Small intestine (tissue), 16 donors: Measurements from ENCODE around the gene VSTM2L. TPM values are rescaled to one million over a fixed set of nuclear protein-coding genes. Genes with fewer than 3 reads are reported as not detected.
"Not testable (repeated sequence)": the region's sequence is repeated elsewhere in the genome, so short reads cannot be mapped to it uniquely, and the experiment has no call there.

Experiments
- DNase-seq, 2 donors: peaks; one replicate each; pipeline versions ENCODE4 v3.0.0 to v3.0.0-alpha.2; 2013
- FAIRE-seq: peaks from 2 replicates; lab custom pipeline; 2012; peaks lifted over from hg19 to GRCh38; lab: Jason Lieb, UNC
- H3K27ac ChIP-seq, 3 donors: one replicate each; pipeline ENCODE4 v1.5.1; 2013; ENCODE audit warnings: low read length in 2 of 3, mild to moderate bottlenecking in 2 of 3, control low read depth in 1 of 3, inconsistent platforms in 1 of 3, low read depth in 1 of 3, moderate library complexity in 1 of 3
- H3K27me3 ChIP-seq, 3 donors: one replicate each; pipeline ENCODE4 v1.6.1; 2013; ENCODE audit warnings: low read length in 3 of 3, inconsistent platforms in 1 of 3; ENCODE audit not compliant: control insufficient read depth in 3 of 3, insufficient read depth in 3 of 3
- H3K36me3 ChIP-seq, 3 donors: one replicate each; pipeline ENCODE4 v1.6.1; 2013; ENCODE audit warnings: low read length in 3 of 3, inconsistent platforms in 1 of 3, low read depth in 1 of 3, mild to moderate bottlenecking in 1 of 3, moderate library complexity in 1 of 3; ENCODE audit not compliant: control insufficient read depth in 3 of 3, insufficient read depth in 2 of 3
- H3K4me1 ChIP-seq, 3 donors: one replicate each; pipeline ENCODE4 v1.6.1; 2013; ENCODE audit warnings: low read length in 2 of 3, inconsistent platforms in 1 of 3, low read depth in 1 of 3, mild to moderate bottlenecking in 1 of 3, moderate library complexity in 1 of 3; ENCODE audit not compliant: control insufficient read depth in 3 of 3, insufficient read depth in 2 of 3
- H3K4me3 ChIP-seq, 3 donors: one replicate each; pipeline ENCODE4 v1.5.1; 2013; ENCODE audit warnings: low read length in 3 of 3, control low read depth in 1 of 3, inconsistent platforms in 1 of 3, low read depth in 1 of 3, mild to moderate bottlenecking in 1 of 3, moderate library complexity in 1 of 3
- H3K9me3 ChIP-seq, 2 donors: one replicate each; pipeline ENCODE4 v1.6.1; 2013; ENCODE audit warnings: low read depth in 1 of 2, low read length in 1 of 2; ENCODE audit not compliant: control insufficient read depth in 2 of 2, insufficient read depth in 1 of 2
- WGBS, 3 donors: extraction: QIAGEN DNeasy Blood & Tissue Kit; methylation state at CpG; one replicate each; pipeline ENCODE4 v1.1.7; 2013; 5-methylcytosine and 5-hydroxymethylcytosine counted together
- long read RNA-seq, 10 donors: transcript quantifications; one replicate each; lab custom pipeline, GENCODE V29; 2026
- polyA plus RNA-seq, 4 donors: library from polyadenylated mRNA; stranded (reverse) in 3 of 4; unstranded in 1 of 4; fragments of 200-250 nt in 3 of 4; fragments of 120-200 nt in 1 of 4; gene quantifications; one replicate each; pipeline versions ENCODE4 v1.2.1 to v1.2.3, GENCODE V29; 2013
- donor health status: healthy with polysubstance abuse.
- donor health status: control.
- donor health status: control.
- donor health status: Bipolar disorder and iron deficiency.
- donor health status: healthy.

The VSTM2L gene
- 10 to 100 TPM in 1 of 4 donors, 1 to 10 TPM in 1, under 1 TPM in 2; 0.67 to 15.6 (median 1.2) TPM for polyA plus RNA-seq
- long read RNA-seq, donor 1, partial matches to known transcripts = 0 of 4 reads
- long read RNA-seq, donor 1, other reads (novel, unspliced or antisense) = 0 of 4 reads
- long read RNA-seq, donor 2, partial matches to known transcripts = 0 of 2 reads
- long read RNA-seq, donor 2, other reads (novel, unspliced or antisense) = 0 of 2 reads
- long read RNA-seq, donor 3, partial matches to known transcripts = 0 of 4 reads
- long read RNA-seq, donor 3, other reads (novel, unspliced or antisense) = 0 of 4 reads
- long read RNA-seq, donor 4 = 0 reads
- long read RNA-seq, donor 5, partial matches to known transcripts = 0 of 1 reads
- long read RNA-seq, donor 5, other reads (novel, unspliced or antisense) = 0 of 1 reads
- long read RNA-seq, donor 6, partial matches to known transcripts = 0 of 4 reads
- long read RNA-seq, donor 6, other reads (novel, unspliced or antisense) = 0 of 4 reads
- long read RNA-seq, donor 7, transcript VSTM2L-203 (3 exons, 656 nt) = minor isoform, 5 of 25 reads
- long read RNA-seq, donor 7, transcript VSTM2L-202 (4 exons, 1,959 nt) = major isoform, 12 of 25 reads
- long read RNA-seq, donor 7, partial matches to known transcripts = 8 of 25 reads
- long read RNA-seq, donor 7, other reads (novel, unspliced or antisense) = 0 of 25 reads
- long read RNA-seq, donor 8 = 0 reads
- long read RNA-seq, donor 9, partial matches to known transcripts = 0 of 3 reads
- long read RNA-seq, donor 9, other reads (novel, unspliced or antisense) = 0 of 3 reads
- long read RNA-seq, donor 10, transcript VSTM2L-202 (4 exons, 1,959 nt) = major isoform, 12 of 13 reads
- long read RNA-seq, donor 10, partial matches to known transcripts = 0 of 13 reads
- long read RNA-seq, donor 10, other reads (novel, unspliced or antisense) = 0 of 13 reads

DNA sequence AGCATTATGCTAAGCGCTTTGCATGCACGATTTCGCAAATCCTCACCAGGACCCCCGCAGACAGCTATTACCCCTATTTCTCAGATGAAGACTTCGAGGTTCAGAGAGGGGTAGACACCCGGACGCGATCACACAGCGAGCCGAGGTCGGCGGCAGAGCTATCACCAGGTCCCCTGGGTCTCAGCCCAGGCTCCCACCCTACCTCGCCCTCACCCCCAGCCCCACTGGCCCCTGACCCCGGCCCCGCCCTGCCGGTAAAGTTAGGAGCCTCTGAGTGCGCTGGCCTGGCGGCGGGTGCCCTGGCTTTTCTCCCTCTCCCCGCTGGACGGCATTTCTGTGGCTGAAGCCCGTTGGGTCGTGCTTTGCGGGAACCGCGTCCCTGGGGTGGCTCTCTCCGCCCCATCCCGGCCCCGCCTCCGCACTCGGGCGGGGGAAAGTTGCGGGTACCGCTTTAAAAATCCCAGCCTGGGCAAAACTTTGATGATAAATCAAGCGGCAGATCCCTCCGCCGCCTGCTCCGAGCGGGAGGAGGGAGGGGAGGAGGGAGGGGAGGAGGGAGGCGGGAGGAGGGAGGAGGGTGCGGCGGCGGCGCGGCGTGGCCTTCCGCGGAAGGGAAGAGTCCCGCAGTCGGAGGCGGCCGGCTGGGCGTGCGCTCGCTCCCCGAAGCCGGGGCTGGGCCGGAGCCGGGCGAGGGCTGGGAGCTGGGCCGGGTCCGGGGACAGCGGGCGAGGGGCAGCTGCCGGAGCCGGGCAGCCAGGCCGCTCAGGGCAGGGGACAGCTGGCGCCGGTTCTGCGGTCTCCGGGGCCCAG, at the start of gene VSTM2L:
Gene VSTM2L, plus strand, starts transcription at position 624 of the 810 bp plus-strand sequence. CDS start 224 bp downstream, outside the sequence.
- FAIRE-seq = no peak
- WGBS, 3 donors = 6 to 9% (median 8%) methylated on average over 45 to 71 of the region's 71 CpGs

GRCh38 chr20:37853823-37854375, 49.0 kb upstream of the VSTM2L start:
- no peaks in the 10 kb centered on the region for H3K4me1 ChIP-seq
- FAIRE-seq = no peak
- no peak overlapping the region for H3K4me3 ChIP-seq
- H3K27ac ChIP-seq = no peak overlapping the region
- WGBS, 3 donors = 85 to 91% (median 89%) methylated on average over 2 of the region's 2 CpGs
- no peaks in the 10 kb centered on the region for H3K27me3 ChIP-seq
- no peak for DNase-seq
- no peaks in the 10 kb centered on the region for H3K9me3 ChIP-seq
- H3K36me3 ChIP-seq = peaks cover 0 to 36% (median 0%) of the 10 kb centered on the region in 3 donors

More for the DNA sequence above, at the start of gene VSTM2L:
- Histone ChIP-seq H3K27ac (no peak within 1 kb of the TSS), H3K4me1 (peaks cover 0 to 14% (median 0%) of the 10 kb centered on the region in 3 donors), H3K27me3 (peaks cover 12 to 47% (median 21%) of the 10 kb centered on the region in 3 donors), H3K4me3 (peak within 1 kb of the TSS in 2 of 3 donors; percentile 28 to 29), H3K36me3 (no peaks in the 10 kb centered on the region), H3K9me3 (no peaks in the 10 kb centered on the region)
- peak in 1 of 2 donors; percentile 52 for DNase-seq

DNA sequence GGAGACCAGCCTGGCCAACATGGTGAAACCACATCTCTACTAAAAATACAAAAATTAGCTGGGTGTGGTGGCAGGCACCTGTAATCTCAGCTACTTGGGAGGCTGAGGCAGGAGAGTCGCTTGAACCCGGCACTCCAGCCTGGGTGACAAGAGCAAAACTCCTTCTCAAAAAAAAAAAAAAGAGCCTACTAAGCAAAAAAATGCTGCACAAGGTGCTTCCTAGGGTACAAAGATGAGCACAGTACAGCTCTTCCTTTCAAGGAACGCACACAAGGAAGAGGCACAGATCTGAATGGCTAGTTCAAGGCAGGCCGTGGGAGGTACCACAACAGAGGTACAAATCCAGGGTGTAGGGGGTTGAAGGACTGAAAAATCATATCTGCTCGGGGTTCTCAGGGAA, 46.9 kb upstream of the VSTM2L start:
- H3K36me3 ChIP-seq = peaks cover 5 to 33% (median 6%) of the 10 kb centered on the region in 3 donors
- not testable (repeated sequence) for DNase-seq, H3K4me1 ChIP-seq, H3K27me3 ChIP-seq, H3K4me3 ChIP-seq, H3K27ac ChIP-seq, H3K9me3 ChIP-seq, FAIRE-seq
- WGBS, 3 donors = 95 to 97% (median 97%) methylated on average over 5 of the region's 5 CpGs

GRCh38 chr20:37856932-37857660, 45.8 kb upstream of the VSTM2L start:
- Histone ChIP-seq H3K9me3 (peaks cover 0 to 3% of the 10 kb centered on the region in 2 donors), H3K27me3 (no peaks in the 10 kb centered on the region), H3K27ac (no peak overlapping the region), H3K4me3 (no peak overlapping the region), H3K36me3 (peaks cover 5 to 42% (median 8%) of the 10 kb centered on the region in 3 donors), H3K4me1 (no peaks in the 10 kb centered on the region)
- DNase-seq = no peak
- 74 to 90% (median 84%) methylated on average over 10 of the region's 10 CpGs for WGBS, 3 donors
- FAIRE-seq = no peak

DNA sequence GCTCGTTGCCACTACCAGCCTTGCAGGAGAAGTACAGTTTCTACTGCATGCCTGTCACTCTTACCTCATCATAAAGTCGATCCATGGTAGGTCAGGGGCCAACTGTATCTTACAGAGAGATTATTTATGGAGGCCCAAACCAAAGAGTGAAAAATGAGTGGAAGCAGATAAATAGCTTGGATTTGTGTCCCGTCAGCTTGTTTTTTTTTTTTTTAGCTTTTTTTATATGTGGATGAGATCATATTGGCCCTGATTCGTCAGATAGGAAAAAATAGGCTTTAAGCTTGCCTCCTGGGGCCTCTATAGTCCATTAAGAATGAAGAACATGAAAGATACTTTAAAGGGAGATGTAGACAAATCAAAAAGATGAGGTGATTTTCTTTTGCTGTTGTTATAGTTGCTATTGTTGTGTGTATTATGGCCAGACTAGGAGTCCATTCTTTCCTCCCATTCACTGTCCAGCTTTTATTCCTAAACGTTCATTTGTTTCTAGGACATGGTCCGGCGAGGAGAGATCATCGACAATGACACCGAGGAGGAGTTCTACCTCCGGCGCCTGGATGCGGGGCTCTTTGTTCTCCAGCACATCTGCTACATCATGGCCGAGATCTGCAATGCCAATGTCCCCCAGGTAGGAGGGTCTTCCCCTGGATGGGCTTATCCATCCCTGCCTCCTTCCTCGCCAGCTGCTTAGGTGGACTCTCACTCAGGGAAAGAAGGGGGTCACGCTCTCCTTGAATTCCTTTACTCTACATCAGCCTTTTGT, 43.3 kb upstream of the VSTM2L start:
- no peak for FAIRE-seq
- no peak for DNase-seq
- WGBS, 3 donors = 94 to 98% (median 96%) methylated on average over 15 of the region's 15 CpGs
- Histone ChIP-seq H3K4me1 (no peaks in the 10 kb centered on the region), H3K36me3 (peaks cover 5 to 50% (median 10%) of the 10 kb centered on the region in 3 donors), H3K27me3 (no peaks in the 10 kb centered on the region), H3K9me3 (peaks cover 0 to 3% of the 10 kb centered on the region in 2 donors), H3K4me3 (no peak overlapping the region), H3K27ac (no peak overlapping the region)

DNA sequence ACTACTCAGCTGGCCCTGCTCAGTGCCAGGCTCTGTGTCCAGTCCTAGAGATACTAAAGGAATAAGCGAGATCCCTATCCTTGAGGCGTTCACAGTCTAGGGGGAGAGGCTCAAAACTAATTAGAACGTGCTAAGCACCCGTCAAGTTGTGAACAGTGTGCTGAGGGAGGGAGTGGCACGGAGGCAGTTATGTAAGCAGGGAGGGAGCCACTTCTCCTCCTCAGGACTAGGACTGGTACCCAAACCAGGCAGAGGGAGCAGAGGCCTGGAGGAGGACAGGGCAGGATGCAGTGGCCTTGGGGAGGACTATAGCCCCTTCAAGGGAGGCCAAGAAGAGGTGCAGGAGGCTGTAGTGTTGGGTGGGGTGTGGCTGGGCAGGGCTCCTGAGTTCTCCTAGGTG, 39.6 kb upstream of the VSTM2L start:
- DNase-seq (no peak), FAIRE-seq (no peak)
- no peaks in the 10 kb centered on the region for H3K4me1 ChIP-seq
- H3K9me3 ChIP-seq = peaks cover 0 to 3% of the 10 kb centered on the region in 2 donors
- no peak overlapping the region for H3K27ac ChIP-seq
- no peak overlapping the region for H3K4me3 ChIP-seq
- H3K36me3 ChIP-seq = peaks cover 7 to 51% (median 10%) of the 10 kb centered on the region in 3 donors
- 90 to 98% (median 95%) methylated on average over 5 of the region's 5 CpGs for WGBS, 3 donors
- H3K27me3 ChIP-seq = no peaks in the 10 kb centered on the region

GRCh38 chr20:37864298-37864697, 38.6 kb upstream of the VSTM2L start:
- WGBS, 3 donors = 77 to 81% (median 80%) methylated on average over 8 of the region's 8 CpGs
- peaks cover 7 to 53% (median 10%) of the 10 kb centered on the region in 3 donors for H3K36me3 ChIP-seq
- peaks cover 0 to 3% of the 10 kb centered on the region in 2 donors for H3K9me3 ChIP-seq
- no peak overlapping the region for H3K27ac ChIP-seq
- H3K4me3 ChIP-seq = no peak overlapping the region
- DNase-seq = no peak
- H3K27me3 ChIP-seq = no peaks in the 10 kb centered on the region
- no peak for FAIRE-seq
- no peaks in the 10 kb centered on the region for H3K4me1 ChIP-seq
